ENCODE measurements around the gene ERAL1.

DNA sequence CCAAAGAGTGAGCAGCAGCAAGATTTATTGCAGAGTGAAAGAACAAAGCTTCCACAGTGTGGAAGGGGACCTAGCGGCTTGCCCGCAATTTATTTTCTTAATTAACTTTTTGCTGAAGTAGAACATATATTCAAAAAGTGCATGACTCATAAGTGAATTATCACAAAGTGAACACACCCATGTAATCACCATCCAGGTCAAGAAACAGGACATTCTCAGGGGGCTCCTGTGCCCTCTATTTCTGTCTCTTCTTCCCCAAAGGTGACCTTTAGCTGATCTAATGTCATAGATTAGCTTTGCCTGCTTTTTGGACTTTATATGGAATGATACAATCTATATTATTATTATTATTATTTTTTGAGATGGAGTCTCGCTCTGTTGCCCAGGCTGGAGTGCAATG lies 19.9 kb downstream of the ERAL1 start:
- TF ChIP-seq, protein P1, sequence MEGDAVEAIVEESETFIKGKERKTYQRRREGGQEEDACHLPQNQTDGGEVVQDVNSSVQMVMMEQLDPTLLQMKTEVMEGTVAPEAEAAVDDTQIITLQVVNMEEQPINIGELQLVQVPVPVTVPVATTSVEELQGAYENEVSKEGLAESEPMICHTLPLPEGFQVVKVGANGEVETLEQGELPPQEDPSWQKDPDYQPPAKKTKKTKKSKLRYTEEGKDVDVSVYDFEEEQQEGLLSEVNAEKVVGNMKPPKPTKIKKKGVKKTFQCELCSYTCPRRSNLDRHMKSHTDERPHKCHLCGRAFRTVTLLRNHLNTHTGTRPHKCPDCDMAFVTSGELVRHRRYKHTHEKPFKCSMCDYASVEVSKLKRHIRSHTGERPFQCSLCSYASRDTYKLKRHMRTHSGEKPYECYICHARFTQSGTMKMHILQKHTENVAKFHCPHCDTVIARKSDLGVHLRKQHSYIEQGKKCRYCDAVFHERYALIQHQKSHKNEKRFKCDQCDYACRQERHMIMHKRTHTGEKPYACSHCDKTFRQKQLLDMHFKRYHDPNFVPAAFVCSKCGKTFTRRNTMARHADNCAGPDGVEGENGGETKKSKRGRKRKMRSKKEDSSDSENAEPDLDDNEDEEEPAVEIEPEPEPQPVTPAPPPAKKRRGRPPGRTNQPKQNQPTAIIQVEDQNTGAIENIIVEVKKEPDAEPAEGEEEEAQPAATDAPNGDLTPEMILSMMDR (conservative IDR thresholded peaks at IDR 0.05 in 1 of 2, IDR thresholded peaks at IDR 0.05 in 1 of 2; ENCODE audit: extremely low read depth in 1 of 2, insufficient read depth in 1 of 2, low read depth in 1 of 2, low read length in 2 of 2), result no peak
- no peak for TF ChIP-seq EZH2 (IDR thresholded peaks at IDR 0.05; ENCODE audit: borderline replicate concordance, low read length)
